GM10847 (cell line): ENCODE measurements around the gene NBPF20.

Experiments used
- POLR2A ChIP-seq: IDR thresholded peaks from 2 replicates; pipeline ENCODE4 v1.6.1; 2011; ENCODE audit not compliant: insufficient read length; ENCODE audit errors: extremely low read depth

NBPF20 gene

GRCh38 chr1:145425436-145426029 is at the start of gene NBPF20:
Gene NBPF20 (minus strand): TSS chr1:145425603. CDS start chr1:145405272, 20,331 bp downstream.
- TF ChIP-seq POLR2A, result peak; percentile 17

DNA sequence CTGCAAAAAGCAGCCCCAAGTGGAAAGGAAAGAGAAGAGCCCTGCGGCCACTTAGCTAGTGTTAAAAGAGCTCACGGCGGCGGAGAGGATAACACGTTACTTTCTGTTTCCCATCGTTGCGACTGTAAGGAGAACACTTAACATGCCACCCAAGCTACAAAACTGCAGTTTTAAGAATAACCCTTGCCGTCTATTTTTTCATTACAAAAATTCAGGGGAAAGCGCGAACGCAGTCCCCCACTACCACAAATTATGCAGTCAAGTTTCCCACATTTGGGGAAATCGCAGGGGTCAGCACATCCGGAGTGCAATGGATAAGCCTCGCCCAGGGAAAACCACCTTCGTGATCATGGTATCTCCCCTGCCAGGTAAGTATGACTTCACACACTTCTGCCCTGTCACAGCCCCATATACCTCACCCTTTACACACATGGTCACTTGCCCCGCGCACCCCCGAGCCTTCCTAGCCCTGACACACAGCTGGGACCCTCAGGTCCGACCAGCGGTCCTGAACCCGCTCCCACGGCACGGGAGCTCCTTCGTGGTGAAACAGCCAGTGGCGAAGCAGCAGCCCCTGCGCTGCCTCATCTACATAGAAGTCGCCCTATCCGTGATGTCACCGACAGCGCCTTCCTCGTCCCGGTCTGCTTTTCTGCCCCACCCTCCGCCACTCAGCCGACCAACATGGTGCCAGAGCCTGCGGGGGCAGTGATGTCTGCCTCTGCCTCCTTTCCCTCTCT is 40.2 kb upstream of the NBPF20 start:
- peak; percentile 92 for TF ChIP-seq POLR2A
